GM21526 (cell line): ENCODE results near the gene TSFM.
"Not testable (repeated sequence)": the region's sequence is repeated elsewhere in the genome, so short reads cannot be mapped to it uniquely, and the experiment has no call there.

ENCODE experiments used
- ATAC-seq: cut with Tn5 transposase; IDR thresholded peaks from one replicate; pipeline ENCODE4 v1.9.1; 2021; ENCODE audit warnings: moderate library complexity; ENCODE audit not compliant: unreplicated experiment, low FRiP score

The TSFM gene

GRCh38 chr12:57761391-57761998, 21.1 kb upstream of the TSFM start:
- ATAC-seq: no peak

GRCh38 chr12:57762463-57762862, 20.1 kb upstream of the TSFM start:
- ATAC-seq: no peak

GRCh38 chr12:57763881-57764661, 18.5 kb upstream of the TSFM start:
- ATAC-seq: no peak

GRCh38 chr12:57764662-57765002, 18.0 kb upstream of the TSFM start:
- ATAC-seq: peak; percentile 3

- peak; percentile 45 for ATAC-seq
Measured at GRCh38 chr12:57765003-57765697, 17.4 kb upstream of the TSFM start.

- no peak for ATAC-seq
Measured at GRCh38 chr12:57765698-57766463, 16.7 kb upstream of the TSFM start.

- ATAC-seq: no peak
Measured at GRCh38 chr12:57766464-57767304, 15.9 kb upstream of the TSFM start, which contains the start of gene CYP27B1. Gene CYP27B1, minus strand, starts transcription at chr12:57767078. Its CDS starts 37 bp downstream, at chr12:57767041.

GRCh38 chr12:57767305-57767698, 15.3 kb upstream of the TSFM start:
- ATAC-seq: no peak

- no peak for ATAC-seq
Measured at GRCh38 chr12:57767876-57768275, 14.7 kb upstream of the TSFM start.

- no peak for ATAC-seq
Measured at GRCh38 chr12:57769594-57769993, 13.0 kb upstream of the TSFM start.

- no peak for ATAC-seq
Measured at GRCh38 chr12:57770734-57771133, 11.9 kb upstream of the TSFM start.

GRCh38 chr12:57771236-57771872, 11.2 kb upstream of the TSFM start:
- ATAC-seq: peak; percentile 73

- peak; percentile 75 for ATAC-seq
Measured at GRCh38 chr12:57771873-57772428, 10.6 kb upstream of the TSFM start, which contains the start of gene METTL1. Gene METTL1, minus strand, starts transcription at chr12:57772105. Its CDS starts 22 bp downstream, at chr12:57772083.

GRCh38 chr12:57772429-57773322, 9.9 kb upstream of the TSFM start, which contains the start of gene EEF1AKMT3:
Gene EEF1AKMT3, plus strand, starts transcription at chr12:57772614. Its CDS starts 111 bp downstream, at chr12:57772725.
- ATAC-seq: no peak

- ATAC-seq: not testable (repeated sequence)
Measured at GRCh38 chr12:57774634-57775033, 8.0 kb upstream of the TSFM start.

GRCh38 chr12:57775044-57775443, 7.5 kb upstream of the TSFM start:
- ATAC-seq: no peak

- ATAC-seq: no peak
Measured at GRCh38 chr12:57775563-57776246, 6.9 kb upstream of the TSFM start.
